Testis (tissue), 3 donors: Measurements from ENCODE around the gene CCDC102A. TPM values are rescaled to one million over a fixed set of nuclear protein-coding genes. Genes with fewer than 3 reads are reported as not detected.

ENCODE experiments used
- DNase-seq: peaks from one replicate; pipeline ENCODE4 v3.0.0-alpha.2; 2019
- H3K27ac ChIP-seq, 2 donors: fragments of 200-600 bp; sonication (generic); one replicate each; pipeline ENCODE4 v1.5.1; 2019
- H3K27me3 ChIP-seq: fragments of 200-600 bp; sonication (generic); one replicate; pipeline ENCODE4 v1.5.1; 2019
- H3K36me3 ChIP-seq: fragments of 200-600 bp; sonication (generic); one replicate; pipeline ENCODE4 v1.5.1; 2017; ENCODE audit warnings: low read depth; ENCODE audit errors: missing control alignments
- H3K4me1 ChIP-seq: fragments of 200-600 bp; sonication (generic); one replicate; pipeline ENCODE4 v1.5.1; 2019
- H3K4me3 ChIP-seq, 2 donors: fragments of 200-600 bp; sonication (generic); one replicate each; pipeline ENCODE4 v1.5.1; 2017 to 2019
- H3K9me3 ChIP-seq: fragments of 200-600 bp; sonication (generic); one replicate; pipeline ENCODE4 v1.5.1; 2017
- CTCF ChIP-seq, 3 experiments: fragments of 450-650 bp in 2 of 3; fragments of 200-600 bp in 1 of 3; sonication (generic) in 1 of 3; IDR thresholded peaks; one replicate each; pipeline ENCODE4 v1.5.1; 2016 to 2019; ENCODE audit warnings: antibody characterized with exemption in 3 of 3, mild to moderate bottlenecking in 2 of 3, moderate library complexity in 1 of 3
- POLR2A ChIP-seq: fragments of 450-650 bp; IDR thresholded peaks from one replicate; pipeline ENCODE4 v1.6.1; 2017; ENCODE audit warnings: antibody characterized with exemption, mild to moderate bottlenecking, moderate library complexity
- WGBS, 2 donors: methylation state at CpG; one replicate each; pipeline ENCODE4 v1.1.5; 2018; 5-methylcytosine and 5-hydroxymethylcytosine counted together
- intact Hi-C: fragments of 100-400 bp; cut with DNase I; formaldehyde crosslinking; loops from one replicate; pipeline ENCODE4 v1.15.1; 2023; ENCODE audit warnings: low total_unique reads
- polyA plus RNA-seq: library from polyadenylated mRNA; stranded (reverse); fragments of 350-450 nt; fragmentation: Illumina TruSeq; extraction: RNeasy Lipid Tissue Mini Kit (QIAGEN cat#74804); gene quantifications from one replicate; pipeline ENCODE4 v1.2.3, GENCODE V29; 2014; ENCODE audit warnings: low read depth, low replicate concordance; ENCODE audit not compliant: insufficient read depth
- total RNA-seq, 2 donors: library from RNA; depleted of rRNA; stranded (reverse); fragments of >200 nt; gene quantifications; one replicate each; pipeline ENCODE4 v1.2.3, GENCODE V29; 2016

Gene CCDC102A
- total and polyA plus RNA-seq, 3 donors from 2014 or later = 7.7 to 16.7 (median 13.1) TPM

DNA sequence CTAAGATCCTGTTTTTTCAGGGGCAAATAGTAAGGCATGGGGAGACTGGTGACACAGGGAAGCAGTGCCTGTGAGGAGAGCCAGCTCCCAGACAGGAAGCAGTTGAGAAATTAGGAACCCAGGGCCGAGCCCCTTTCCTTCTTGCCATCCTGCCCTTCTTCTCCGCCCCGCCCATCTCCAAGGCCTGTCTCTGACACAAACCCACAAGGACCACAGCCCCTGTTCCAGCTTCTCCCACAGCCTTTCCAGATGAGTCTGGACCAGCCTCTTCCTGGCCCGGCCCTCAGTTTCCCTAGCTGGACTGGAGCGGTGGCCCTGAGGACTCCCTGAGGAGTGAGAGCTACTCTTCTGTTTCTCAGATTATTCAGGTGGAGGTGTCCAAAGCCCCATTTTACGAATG is 9.9 kb downstream of the CCDC102A start:
- Histone ChIP-seq H3K36me3 (no peaks in the 10 kb centered on the region), H3K4me3 (no peak overlapping the region), H3K9me3 (no peaks in the 10 kb centered on the region), H3K27me3 (no peaks in the 10 kb centered on the region), H3K4me1 (no peaks in the 10 kb centered on the region), H3K27ac (no peak overlapping the region)
- intact Hi-C loops = loop anchor here (10.0 kb wide), 1 partner anchor 222 kb away; no protein-coding TSS in a partner anchor
- TF ChIP-seq POLR2A (no peak), CTCF (IDR thresholded peaks at IDR 0.05) (no peak)
- DNase-seq = no peak
- WGBS, 2 donors = 87 to 94% methylated on average over 6 of the region's 6 CpGs

GRCh38 chr16:57525761-57526160 is 10.6 kb downstream of the CCDC102A start:
- WGBS, 2 donors = 76 to 81% methylated on average over 17 to 18 of the region's 18 CpGs
- no peak overlapping the region for H3K27ac ChIP-seq

GRCh38 chr16:57522960-57523359 is 13.4 kb downstream of the CCDC102A start:
- WGBS, 2 donors = 87 to 90% methylated on average over 8 of the region's 8 CpGs
- intact Hi-C loops = loop anchor here (10.0 kb wide), 1 partner anchor 218 kb away; no protein-coding TSS in a partner anchor
- DNase-seq = no peak

More at GRCh38 chr16:57525761-57526160, 10.6 kb downstream of the CCDC102A start:
- H3K4me1 ChIP-seq = no peaks in the 10 kb centered on the region
- DNase-seq = no peak
- no peaks in the 10 kb centered on the region for H3K9me3 ChIP-seq
- H3K4me3 ChIP-seq = no peak overlapping the region
- H3K27me3 ChIP-seq = no peaks in the 10 kb centered on the region
- H3K36me3 ChIP-seq = no peaks in the 10 kb centered on the region
- TF ChIP-seq CTCF (IDR thresholded peaks at IDR 0.05) (no peak), POLR2A (no peak)
- intact Hi-C loops = loop anchor here (10.0 kb wide), 1 partner anchor 221 kb away; no protein-coding TSS in a partner anchor

GRCh38 chr16:57519796-57520360 is 16.5 kb downstream of the CCDC102A start:
- H3K27ac ChIP-seq = no peak overlapping the region
- no peaks in the 10 kb centered on the region for H3K27me3 ChIP-seq
- no peaks in the 10 kb centered on the region for H3K9me3 ChIP-seq
- peak; percentile 87 for DNase-seq
- intact Hi-C loops = loop anchor here (10.0 kb wide), 2 partner anchors 95 to 215 kb away; no protein-coding TSS in a partner anchor
- H3K36me3 ChIP-seq = no peaks in the 10 kb centered on the region
- TF ChIP-seq POLR2A (no peak), CTCF (IDR thresholded peaks at IDR 0.05) (peak; percentile 84 to 93 (median 84))
- no peaks in the 10 kb centered on the region for H3K4me1 ChIP-seq
- 42 to 51% methylated on average over 10 of the region's 10 CpGs for WGBS, 2 donors
- H3K4me3 ChIP-seq = no peak overlapping the region

More at GRCh38 chr16:57522960-57523359, 13.4 kb downstream of the CCDC102A start:
- Histone ChIP-seq H3K27ac (no peak overlapping the region), H3K4me3 (no peak overlapping the region), H3K4me1 (no peaks in the 10 kb centered on the region), H3K36me3 (no peaks in the 10 kb centered on the region), H3K27me3 (no peaks in the 10 kb centered on the region), H3K9me3 (no peaks in the 10 kb centered on the region)
- TF ChIP-seq POLR2A = no peak
- TF ChIP-seq CTCF (IDR thresholded peaks at IDR 0.05) = no peak

- 88 to 91% methylated on average over 6 of the region's 6 CpGs for WGBS, 2 donors
- H3K27ac ChIP-seq = no peak overlapping the region
- no peaks in the 10 kb centered on the region for H3K9me3 ChIP-seq
- TF ChIP-seq POLR2A = no peak
- no peak for TF ChIP-seq CTCF (IDR thresholded peaks at IDR 0.05)
- no peaks in the 10 kb centered on the region for H3K36me3 ChIP-seq
- H3K4me1 ChIP-seq = no peaks in the 10 kb centered on the region
- no peaks in the 10 kb centered on the region for H3K27me3 ChIP-seq
- H3K4me3 ChIP-seq = no peak overlapping the region
- DNase-seq = no peak
- intact Hi-C loops = loop anchor here (10.0 kb wide), 1 partner anchor 94 kb away; no protein-coding TSS in a partner anchor
Measured at GRCh38 chr16:57518922-57519321, 17.4 kb downstream of the CCDC102A start.
